Activated T-cell treated with anti-CD3 and anti-CD28 coated beads, Interleukin-2, amount 50 U/mL, for 4 hours (primary cell): Measurements from ENCODE around the gene SCAF1. TPM values are rescaled to one million over a fixed set of nuclear protein-coding genes. Genes with fewer than 3 reads are reported as not detected.

Source experiments
- ATAC-seq, 2 donors: fragments of 200-7000 bp; cut with Tn5 transposase; one replicate each; pipeline ENCODE4 v1.10.0; 2021
- DNase-seq: peaks from one replicate; pipeline ENCODE4 v3.0.0-alpha.2; 2020
- H3K27me3 Mint-ChIP-seq: one replicate; pipeline ENCODE4 v1.8.0; 2021; ENCODE audit warnings: low read depth, mixed read lengths
- H3K36me3 Mint-ChIP-seq: one replicate; pipeline ENCODE4 v1.8.0; 2022; ENCODE audit warnings: mixed read lengths; ENCODE audit not compliant: insufficient read depth
- H3K4me1 Mint-ChIP-seq: one replicate; pipeline ENCODE4 v1.8.0; 2021; ENCODE audit warnings: low read depth, mixed read lengths
- H3K4me3 Mint-ChIP-seq: one replicate; pipeline ENCODE4 v1.8.0; 2021; ENCODE audit warnings: mild to moderate bottlenecking, moderate library complexity, mixed read lengths
- H3K9me3 Mint-ChIP-seq: one replicate; pipeline ENCODE4 v1.8.0; 2021; ENCODE audit warnings: mixed read lengths
- total RNA-seq, 3 donors: library from RNA; stranded (reverse); gene quantifications; one replicate each; pipeline ENCODE4 v1.2.1, GENCODE V29; 2021

Gene SCAF1
- total RNA-seq, 3 donors from 2014 or later, result 81.7 to 82.9 (median 82.5) TPM

- ATAC-seq, result no peak
- no peak for DNase-seq
- H3K27me3 Mint-ChIP-seq, result no peaks in the 10 kb centered on the region
- peaks cover 15% of the 10 kb centered on the region for H3K36me3 Mint-ChIP-seq
- no peaks in the 10 kb centered on the region for H3K9me3 Mint-ChIP-seq
- peaks cover 30% of the 10 kb centered on the region for H3K4me1 Mint-ChIP-seq
- peak overlapping the region; percentile 96 for H3K4me3 Mint-ChIP-seq
These were observed 37.2 kb downstream of the SCAF1 start for GRCh38 chr19:49678985-49679770.

DNA sequence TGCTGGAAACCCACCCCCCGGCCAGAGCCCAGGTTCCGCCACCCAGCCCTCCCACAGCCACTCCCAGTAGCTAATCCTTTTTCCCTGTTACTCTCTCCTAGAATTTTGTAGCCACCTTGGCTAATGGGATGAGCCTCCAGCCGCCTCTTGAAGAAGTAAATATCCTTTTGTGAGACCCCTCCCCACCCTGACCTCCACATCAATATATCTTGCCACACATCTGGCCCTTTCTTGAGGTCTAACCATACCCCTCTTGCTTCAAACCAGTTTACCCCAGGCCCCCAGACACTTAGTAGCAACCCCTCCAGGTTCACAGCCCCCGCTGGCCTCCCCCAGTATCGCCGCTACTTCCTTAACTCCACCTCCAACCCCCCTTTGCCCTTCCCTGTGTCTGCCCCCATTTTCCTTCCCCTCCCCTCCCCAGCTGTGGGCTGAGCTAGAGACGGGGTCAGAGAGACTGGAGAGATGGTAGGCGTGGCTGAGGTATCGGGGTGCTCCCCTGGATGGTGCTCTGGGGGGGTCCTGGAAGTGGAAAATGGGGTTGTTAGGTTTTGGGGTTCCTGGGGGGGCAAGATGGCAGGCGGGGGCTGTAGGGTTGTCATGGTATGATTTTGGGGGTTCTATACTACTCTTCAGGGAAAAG is 37.9 kb downstream of the SCAF1 start:
- Mint-ChIP-seq H3K27me3 (no peaks in the 10 kb centered on the region), H3K9me3 (no peaks in the 10 kb centered on the region), H3K36me3 (peaks cover 21% of the 10 kb centered on the region), H3K4me1 (peaks cover 30% of the 10 kb centered on the region), H3K4me3 (peak overlapping the region; percentile 63)
- DNase-seq (no peak), ATAC-seq (no peak)

DNA sequence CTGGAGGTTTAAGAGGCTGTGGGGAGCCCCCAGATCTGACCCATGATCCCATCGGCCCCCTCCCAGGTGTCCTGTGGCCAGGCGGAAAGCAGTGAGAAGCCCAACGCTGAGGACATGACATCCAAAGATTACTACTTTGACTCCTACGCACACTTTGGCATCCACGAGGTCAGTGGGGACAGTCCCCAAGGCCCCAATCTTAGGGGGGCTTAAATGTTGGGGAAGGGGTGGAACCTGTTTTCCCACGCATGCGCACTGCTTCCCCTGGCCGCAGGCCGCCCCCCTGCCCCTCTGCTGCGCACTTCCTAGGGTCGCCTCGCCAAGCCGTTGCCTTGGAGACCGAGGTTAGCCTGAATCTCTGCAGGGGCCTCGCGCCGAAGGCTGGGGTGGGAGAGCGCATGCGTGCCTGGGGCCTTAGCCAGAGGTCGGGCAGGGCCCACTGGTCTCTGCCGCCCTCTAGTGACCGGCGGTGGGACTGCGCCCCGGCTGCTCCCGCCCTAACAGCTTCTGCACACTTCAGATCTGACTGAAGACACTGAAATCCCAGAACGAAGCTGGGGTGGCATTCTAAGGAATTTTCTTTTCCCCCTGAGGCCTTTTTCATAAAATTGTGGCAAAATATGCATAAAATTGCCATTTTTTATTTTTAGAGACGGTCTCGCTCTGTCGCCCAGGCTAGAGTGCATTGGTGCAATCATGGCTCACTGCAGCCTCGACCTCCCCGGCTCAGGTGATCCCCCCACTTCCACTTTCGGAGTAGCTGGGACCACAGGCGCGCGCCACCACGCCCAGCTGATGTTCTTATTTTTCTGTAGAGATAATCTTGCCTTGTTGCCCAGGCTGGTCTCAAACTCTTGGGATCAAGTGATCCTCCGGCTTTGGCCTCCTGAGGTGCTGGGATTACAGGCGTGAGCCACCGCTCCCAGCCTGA is 38.7 kb downstream of the SCAF1 start:
- peak overlapping the region; percentile 46 for H3K4me3 Mint-ChIP-seq
- ATAC-seq, result peak; percentile 4 to 9
- peak; percentile 95 for DNase-seq
- H3K4me1 Mint-ChIP-seq, result peaks cover 30% of the 10 kb centered on the region
- H3K27me3 Mint-ChIP-seq, result no peaks in the 10 kb centered on the region
- H3K36me3 Mint-ChIP-seq, result peaks cover 28% of the 10 kb centered on the region
- H3K9me3 Mint-ChIP-seq, result no peaks in the 10 kb centered on the region

- H3K27me3 Mint-ChIP-seq, result no peaks in the 10 kb centered on the region
- H3K4me3 Mint-ChIP-seq, result no peak overlapping the region
- ATAC-seq, result no peak
- H3K9me3 Mint-ChIP-seq, result no peaks in the 10 kb centered on the region
- no peak for DNase-seq
- peaks cover 23% of the 10 kb centered on the region for H3K4me1 Mint-ChIP-seq
- H3K36me3 Mint-ChIP-seq, result peaks cover 31% of the 10 kb centered on the region
These were observed 39.8 kb downstream of the SCAF1 start for GRCh38 chr19:49681830-49682229.

DNA sequence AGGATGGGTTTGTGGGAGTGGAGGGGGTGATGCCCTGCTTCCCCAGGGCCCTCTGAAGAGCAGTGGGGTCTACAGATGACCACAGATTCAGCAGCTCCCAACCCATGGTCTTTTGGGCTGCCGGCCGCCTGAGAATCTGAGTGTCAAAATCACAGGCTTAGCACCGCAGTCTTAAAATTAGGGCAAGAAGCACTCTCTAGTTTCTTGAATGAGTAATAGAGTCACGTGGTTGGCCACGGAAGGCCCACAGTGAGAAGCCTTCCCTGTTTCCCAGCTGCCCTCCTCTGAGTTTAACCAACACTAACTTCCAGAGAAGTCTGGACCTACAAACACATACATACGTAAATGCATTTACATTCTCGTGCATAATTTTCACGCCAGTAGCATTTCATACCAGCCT is 40.3 kb downstream of the SCAF1 start:
- Mint-ChIP-seq H3K4me3 (no peak overlapping the region), H3K4me1 (peaks cover 23% of the 10 kb centered on the region), H3K9me3 (no peaks in the 10 kb centered on the region), H3K27me3 (no peaks in the 10 kb centered on the region), H3K36me3 (peaks cover 34% of the 10 kb centered on the region)
- DNase-seq, result no peak
- no peak for ATAC-seq

GRCh38 chr19:49683814-49684250 is 41.8 kb downstream of the SCAF1 start:
- Mint-ChIP-seq H3K4me1 (peaks cover 18% of the 10 kb centered on the region), H3K9me3 (no peaks in the 10 kb centered on the region), H3K27me3 (no peaks in the 10 kb centered on the region), H3K36me3 (peaks cover 34% of the 10 kb centered on the region), H3K4me3 (no peak overlapping the region)
- DNase-seq (no peak), ATAC-seq (no peak)

GRCh38 chr19:49684251-49684982 is 42.4 kb downstream of the SCAF1 start:
- peaks cover 16% of the 10 kb centered on the region for H3K4me1 Mint-ChIP-seq
- H3K4me3 Mint-ChIP-seq, result no peak overlapping the region
- no peak for ATAC-seq
- H3K27me3 Mint-ChIP-seq, result no peaks in the 10 kb centered on the region
- H3K9me3 Mint-ChIP-seq, result no peaks in the 10 kb centered on the region
- H3K36me3 Mint-ChIP-seq, result peaks cover 34% of the 10 kb centered on the region
- DNase-seq, result no peak

DNA sequence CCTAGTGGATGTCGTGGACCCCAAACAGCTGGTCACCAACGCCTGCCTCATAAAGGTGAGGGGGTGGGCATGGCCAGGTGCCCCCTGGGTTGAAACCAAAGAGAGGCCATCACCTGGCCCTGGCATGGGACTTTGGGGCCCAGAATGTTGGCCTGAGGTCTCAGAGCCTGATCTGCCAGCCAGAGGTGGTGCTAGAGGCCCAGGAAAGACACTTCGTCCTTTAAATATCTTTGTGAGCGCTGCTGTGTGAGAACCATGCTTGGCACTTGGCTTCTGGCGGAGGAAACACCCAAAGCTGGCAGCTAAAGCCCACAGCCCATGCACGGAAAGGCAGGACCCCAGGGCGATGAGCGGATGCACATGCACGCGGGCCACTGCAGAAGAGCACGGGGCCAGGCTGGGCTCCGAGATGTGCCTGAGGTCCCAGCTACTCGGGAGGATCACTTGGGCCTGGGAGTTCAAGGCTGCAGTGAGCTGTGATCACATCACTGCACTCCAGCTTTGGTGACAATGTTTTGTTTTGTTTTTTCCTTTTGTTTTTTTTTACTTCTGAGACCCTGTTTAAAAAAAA is 43.1 kb downstream of the SCAF1 start:
- Mint-ChIP-seq H3K4me3 (no peak overlapping the region), H3K36me3 (peaks cover 35% of the 10 kb centered on the region), H3K27me3 (no peaks in the 10 kb centered on the region), H3K4me1 (peaks cover 14% of the 10 kb centered on the region), H3K9me3 (no peaks in the 10 kb centered on the region)
- DNase-seq (no peak), ATAC-seq (no peak)

DNA sequence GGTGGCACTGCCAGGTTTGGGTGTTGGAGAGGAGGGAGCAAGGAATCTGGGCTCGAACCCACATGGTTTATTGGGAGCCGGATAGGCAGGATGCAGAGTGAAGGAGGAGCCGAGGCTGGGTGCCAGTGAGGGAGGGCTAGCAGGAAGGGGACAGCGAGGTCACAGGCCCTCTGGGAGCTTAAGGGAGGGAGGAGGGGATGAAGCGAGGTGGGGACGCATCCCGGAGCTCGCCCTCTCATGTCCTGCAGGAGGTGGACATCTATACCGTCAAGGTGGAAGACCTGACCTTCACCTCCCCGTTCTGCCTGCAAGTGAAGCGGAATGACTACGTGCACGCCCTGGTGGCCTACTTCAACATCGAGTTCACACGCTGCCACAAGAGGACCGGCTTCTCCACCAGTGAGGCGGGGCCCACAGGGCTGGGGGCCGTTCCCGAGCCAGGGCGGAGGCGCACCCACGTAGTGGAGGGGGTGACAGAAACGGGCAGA is 43.9 kb downstream of the SCAF1 start:
- Mint-ChIP-seq H3K4me3 (no peak overlapping the region), H3K4me1 (peaks cover 16% of the 10 kb centered on the region), H3K9me3 (no peaks in the 10 kb centered on the region), H3K36me3 (peaks cover 36% of the 10 kb centered on the region), H3K27me3 (peaks cover 7% of the 10 kb centered on the region)
- no peak for ATAC-seq
- no peak for DNase-seq

GRCh38 chr19:49686503-49687088 is 44.6 kb downstream of the SCAF1 start:
- no peaks in the 10 kb centered on the region for H3K9me3 Mint-ChIP-seq
- H3K27me3 Mint-ChIP-seq, result peaks cover 14% of the 10 kb centered on the region
- peaks cover 34% of the 10 kb centered on the region for H3K36me3 Mint-ChIP-seq
- H3K4me1 Mint-ChIP-seq, result peaks cover 21% of the 10 kb centered on the region
- no peak for ATAC-seq
- DNase-seq, result no peak
- no peak overlapping the region for H3K4me3 Mint-ChIP-seq

- DNase-seq (no peak), ATAC-seq (no peak)
- Mint-ChIP-seq H3K27me3 (peaks cover 15% of the 10 kb centered on the region), H3K36me3 (peaks cover 34% of the 10 kb centered on the region), H3K4me3 (no peak overlapping the region), H3K4me1 (peaks cover 21% of the 10 kb centered on the region), H3K9me3 (no peaks in the 10 kb centered on the region)
These were observed 45.1 kb downstream of the SCAF1 start for GRCh38 chr19:49687150-49687549.

DNA sequence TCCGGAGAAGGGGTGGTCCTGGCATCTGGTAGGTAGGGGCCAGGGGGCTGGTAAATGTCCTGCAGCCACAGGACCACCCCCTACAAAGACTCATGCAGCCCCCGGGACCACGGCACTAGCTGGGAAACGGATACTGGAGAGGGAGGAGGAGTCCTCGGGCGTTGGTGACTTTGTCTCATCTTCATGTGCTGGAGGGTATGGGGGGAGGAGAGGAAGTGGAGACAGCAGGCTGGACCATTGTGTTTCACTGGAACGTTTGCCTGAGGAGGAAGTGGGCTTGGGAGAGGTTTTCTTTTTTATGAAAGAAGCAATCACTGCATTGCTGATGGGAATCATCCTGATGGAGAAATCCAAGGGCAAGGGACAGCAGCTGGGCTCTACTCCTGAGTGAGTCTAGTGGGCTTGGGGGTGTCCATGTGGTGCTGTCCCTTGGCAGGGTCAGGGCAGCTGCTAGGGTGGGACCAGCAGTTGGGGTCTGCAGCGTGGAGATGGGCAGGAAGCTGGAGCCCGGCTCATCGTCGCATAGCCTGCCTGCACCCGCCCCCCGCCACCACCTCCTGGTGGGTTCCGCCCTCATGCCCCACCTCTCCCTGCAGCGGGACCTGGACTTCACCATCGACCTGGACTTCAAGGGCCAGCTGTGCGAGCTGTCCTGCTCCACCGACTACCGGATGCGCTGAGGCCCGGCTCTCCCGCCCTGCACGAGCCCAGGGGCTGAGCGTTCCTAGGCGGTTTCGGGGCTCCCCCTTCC is 45.7 kb downstream of the SCAF1 start:
- H3K4me3 Mint-ChIP-seq, result no peak overlapping the region
- H3K4me1 Mint-ChIP-seq, result peaks cover 17% of the 10 kb centered on the region
- H3K27me3 Mint-ChIP-seq, result peaks cover 15% of the 10 kb centered on the region
- no peaks in the 10 kb centered on the region for H3K9me3 Mint-ChIP-seq
- peaks cover 30% of the 10 kb centered on the region for H3K36me3 Mint-ChIP-seq
- DNase-seq (no peak), ATAC-seq (no peak)
